ENCODE measurements around the gene SMU1. TPM values are rescaled to one million over a fixed set of nuclear protein-coding genes. Genes with fewer than 3 reads are reported as not detected.
"Not testable (repeated sequence)": the region's sequence is repeated elsewhere in the genome, so short reads cannot be mapped to it uniquely, and the experiment has no call there.

The SMU1 gene
- total RNA-seq, 2 donors from 2014 or later: 14.2 to 16.7 TPM

DNA sequence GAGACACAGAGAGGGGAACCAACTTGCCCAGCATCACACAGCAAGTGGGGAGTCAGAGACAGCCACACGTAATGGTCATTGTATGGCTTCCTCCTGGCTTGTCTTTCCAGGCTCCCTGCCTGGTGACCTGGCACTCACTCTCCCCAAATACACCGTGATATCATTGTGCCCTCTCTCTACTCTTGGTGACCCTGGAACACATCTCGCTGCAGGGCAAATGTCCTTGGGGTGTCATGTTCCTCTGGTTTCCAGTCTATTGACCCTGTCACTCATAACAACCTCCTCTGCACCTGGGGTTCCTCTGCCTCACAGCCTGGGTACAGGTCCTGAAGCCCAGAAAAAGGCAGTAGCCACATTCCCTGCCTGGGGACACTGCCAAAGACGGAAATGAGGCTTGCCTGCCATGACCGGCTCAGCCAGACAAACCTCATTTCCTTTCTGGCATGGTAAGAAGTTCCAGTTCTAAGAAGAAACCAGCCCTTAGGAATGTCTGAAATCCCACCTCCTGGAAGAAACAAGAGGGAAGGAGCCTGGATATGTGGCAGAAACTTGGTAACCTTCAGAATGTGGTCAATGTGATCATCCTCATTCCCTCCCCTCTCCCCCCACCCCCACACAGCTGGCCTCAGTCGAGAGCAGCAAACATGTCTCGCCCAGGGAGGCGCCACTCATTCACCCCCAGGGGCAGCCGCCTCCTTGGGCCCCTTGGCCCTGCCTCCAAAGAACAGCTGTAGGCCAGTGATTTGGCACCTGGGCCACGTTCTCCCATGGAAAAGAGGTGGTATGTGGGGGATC lies 30.6 kb upstream of the SMU1 start:
- DNase-seq: peak; percentile 65
- intact Hi-C loops (cut with DNase I): loop anchor here in 1 of 2 donors (10.0 kb wide), 1 partner anchor 58 kb away; the partner anchor contains the start of gene B4GALT1
- ATAC-seq: peak; percentile 54 to 58

DNA sequence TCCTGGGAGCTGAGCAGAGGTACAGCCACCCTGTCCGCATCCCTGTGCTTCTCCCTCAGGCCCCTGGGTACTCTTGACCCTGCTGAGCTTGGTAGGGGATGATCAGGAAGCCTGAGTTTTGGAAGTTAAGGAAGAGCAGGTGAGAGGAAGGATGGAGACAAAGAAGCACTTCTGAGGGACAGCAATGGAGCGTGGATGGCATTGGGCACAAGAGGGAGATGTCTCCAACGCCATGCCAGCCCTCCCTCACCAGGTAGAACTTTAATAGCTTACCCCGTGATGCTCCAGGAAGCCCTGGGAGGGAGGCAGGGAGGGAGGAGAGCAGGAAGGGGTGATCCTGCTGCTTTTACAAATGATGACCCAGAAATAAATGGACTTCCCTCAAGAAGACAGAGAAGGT lies 29.9 kb upstream of the SMU1 start:
- intact Hi-C loops (cut with DNase I): loop anchor here in 1 of 2 donors (10.0 kb wide), 1 partner anchor 58 kb away; the partner anchor contains the start of gene B4GALT1
- ATAC-seq (peak in 1 of 2 donors; percentile 0), DNase-seq (no peak)

DNA sequence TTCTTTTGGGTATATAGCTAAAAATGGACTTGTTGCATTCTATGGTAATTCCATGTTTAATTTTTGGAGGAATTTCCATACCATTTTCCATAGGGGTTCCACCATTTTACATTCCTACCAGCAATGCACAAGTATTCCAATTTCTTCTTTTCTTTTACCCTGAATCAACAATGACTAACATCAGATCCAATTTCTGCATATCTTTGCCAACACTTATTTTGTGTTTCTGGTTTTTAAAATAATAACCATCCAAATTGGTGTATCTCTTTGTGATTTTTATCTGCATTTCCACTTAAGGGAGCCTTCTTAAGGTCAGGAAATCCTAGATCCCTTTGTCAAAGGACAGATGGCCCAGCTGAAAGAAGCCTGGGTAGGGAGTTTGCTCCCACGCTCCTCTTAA lies 29.5 kb upstream of the SMU1 start:
- intact Hi-C loops (cut with DNase I): loop anchor here in 1 of 2 donors (10.0 kb wide), 1 partner anchor 59 kb away; the partner anchor contains the start of gene B4GALT1
- DNase-seq: no peak
- ATAC-seq: no peak

DNA sequence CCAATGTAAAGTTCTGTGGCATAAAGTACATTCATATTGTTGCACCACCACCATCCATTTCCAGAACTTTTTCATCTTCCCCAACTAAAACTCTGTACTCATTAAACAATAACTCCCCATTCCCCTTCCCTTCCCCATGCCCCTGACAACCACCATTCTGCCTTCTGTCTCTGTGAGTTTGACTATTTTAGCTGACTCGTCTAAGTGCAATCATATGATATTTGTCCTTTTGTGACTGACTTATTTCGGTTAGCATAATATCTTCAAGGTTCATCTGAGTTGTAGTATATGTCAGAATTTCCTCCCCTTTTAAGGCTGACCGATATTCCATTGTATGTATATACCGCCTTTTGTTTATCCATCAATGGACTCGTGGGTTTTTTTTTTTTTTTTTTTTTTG lies 29.0 kb upstream of the SMU1 start:
- ATAC-seq (no peak), DNase-seq (no peak)
- intact Hi-C loops (cut with DNase I): loop anchor here in 1 of 2 donors (10.0 kb wide), 1 partner anchor 59 kb away; the partner anchor contains the start of gene B4GALT1

DNA sequence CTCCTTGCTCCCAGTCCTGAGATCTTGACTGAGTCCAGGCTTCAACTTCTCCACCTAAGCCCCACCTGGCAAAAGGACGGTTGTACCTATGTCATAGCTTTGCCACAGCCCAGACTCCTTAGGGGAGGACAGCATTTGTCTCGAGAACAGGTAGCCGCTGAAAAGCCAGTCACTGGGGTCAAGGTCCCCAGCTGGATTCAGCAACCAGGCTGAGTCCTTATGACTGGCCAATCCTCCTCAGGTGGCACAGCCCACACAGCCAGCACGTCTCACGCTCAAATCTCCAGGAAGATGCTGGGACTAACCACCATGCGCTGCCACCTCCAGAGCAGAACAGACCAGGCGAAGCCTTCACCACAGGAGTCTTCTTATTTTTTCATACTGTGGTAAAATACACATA lies 27.9 kb upstream of the SMU1 start:
- DNase-seq: no peak
- intact Hi-C loops (cut with DNase I): loop anchor here in 1 of 2 donors (10.0 kb wide), 1 partner anchor 60 kb away; the partner anchor contains the start of gene B4GALT1
- no peak for ATAC-seq

DNA sequence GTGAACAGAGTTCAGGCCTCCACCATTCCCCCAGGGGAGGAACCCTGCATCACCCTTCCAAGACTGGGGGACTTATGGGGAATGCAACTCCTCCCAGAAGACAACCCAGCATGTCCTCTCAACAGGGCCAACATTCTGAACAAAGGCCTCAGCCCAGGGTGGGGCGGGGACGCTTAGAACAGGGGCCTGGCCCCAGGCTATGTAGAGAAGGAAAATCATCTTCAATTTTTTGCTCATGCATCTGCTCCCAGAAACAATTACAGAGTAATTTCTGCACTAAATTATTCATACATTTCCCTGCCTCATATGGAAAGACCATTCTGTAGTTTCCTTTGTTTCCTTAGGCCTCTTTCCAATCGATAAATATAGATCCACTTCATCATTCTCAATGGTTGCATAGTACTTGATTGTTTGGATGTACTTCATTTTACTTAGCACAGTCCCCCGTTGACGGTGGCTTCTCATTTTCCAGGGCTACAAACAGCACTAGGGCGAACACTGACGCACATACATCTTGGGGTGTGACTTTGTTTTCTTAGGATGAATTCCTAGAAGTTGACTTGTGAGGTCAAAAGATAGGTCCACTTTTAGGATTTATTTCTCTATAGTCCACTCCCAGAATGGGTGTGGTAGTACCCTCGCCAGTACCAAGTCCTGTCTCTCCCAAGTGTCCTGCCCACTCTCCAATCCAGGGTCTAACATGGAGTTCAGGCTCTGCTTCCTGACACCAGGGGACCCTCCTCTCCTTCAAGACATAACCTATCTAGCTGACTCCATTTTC lies 27.2 kb upstream of the SMU1 start:
- intact Hi-C loops (cut with DNase I): loop anchor here in 1 of 2 donors (10.0 kb wide), 1 partner anchor 61 kb away; the partner anchor contains the start of gene B4GALT1
- no peak for DNase-seq
- no peak for ATAC-seq

DNA sequence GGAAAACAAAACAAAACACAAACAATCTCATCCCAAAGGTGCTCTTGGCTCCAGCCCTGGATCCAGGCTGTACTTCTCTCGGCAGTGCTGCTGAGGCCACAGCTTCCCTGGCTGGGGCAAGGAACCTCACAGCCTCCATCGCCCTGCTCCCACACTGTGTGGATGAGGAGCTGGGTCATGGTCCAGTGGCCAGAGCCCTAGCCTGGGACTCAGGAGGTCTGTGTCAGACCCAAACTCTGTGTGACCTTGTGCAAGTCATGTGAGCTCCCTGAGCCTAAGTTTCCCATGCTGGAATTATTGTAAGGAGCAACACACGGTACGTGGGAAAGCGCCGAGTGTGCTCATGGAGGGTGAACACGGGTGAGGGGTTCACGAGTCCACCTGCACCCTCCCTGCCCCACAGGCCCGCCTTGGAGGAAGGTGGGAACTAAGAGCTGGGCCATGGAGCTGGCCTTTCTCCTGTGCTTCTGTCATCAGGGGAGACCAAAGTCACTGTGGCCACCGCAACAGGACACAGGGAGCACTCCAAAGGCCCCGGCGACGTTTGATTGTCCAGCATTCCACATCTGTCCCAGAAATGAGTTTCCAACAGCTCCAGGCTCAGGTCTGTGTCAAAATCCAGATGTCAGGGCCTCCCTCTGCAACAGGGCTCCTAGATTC lies 26.2 kb upstream of the SMU1 start:
- intact Hi-C loops (cut with DNase I): loop anchor here in 1 of 2 donors (10.0 kb wide), 1 partner anchor 62 kb away; the partner anchor contains the start of gene B4GALT1
- ATAC-seq (no peak), DNase-seq (no peak)

DNA sequence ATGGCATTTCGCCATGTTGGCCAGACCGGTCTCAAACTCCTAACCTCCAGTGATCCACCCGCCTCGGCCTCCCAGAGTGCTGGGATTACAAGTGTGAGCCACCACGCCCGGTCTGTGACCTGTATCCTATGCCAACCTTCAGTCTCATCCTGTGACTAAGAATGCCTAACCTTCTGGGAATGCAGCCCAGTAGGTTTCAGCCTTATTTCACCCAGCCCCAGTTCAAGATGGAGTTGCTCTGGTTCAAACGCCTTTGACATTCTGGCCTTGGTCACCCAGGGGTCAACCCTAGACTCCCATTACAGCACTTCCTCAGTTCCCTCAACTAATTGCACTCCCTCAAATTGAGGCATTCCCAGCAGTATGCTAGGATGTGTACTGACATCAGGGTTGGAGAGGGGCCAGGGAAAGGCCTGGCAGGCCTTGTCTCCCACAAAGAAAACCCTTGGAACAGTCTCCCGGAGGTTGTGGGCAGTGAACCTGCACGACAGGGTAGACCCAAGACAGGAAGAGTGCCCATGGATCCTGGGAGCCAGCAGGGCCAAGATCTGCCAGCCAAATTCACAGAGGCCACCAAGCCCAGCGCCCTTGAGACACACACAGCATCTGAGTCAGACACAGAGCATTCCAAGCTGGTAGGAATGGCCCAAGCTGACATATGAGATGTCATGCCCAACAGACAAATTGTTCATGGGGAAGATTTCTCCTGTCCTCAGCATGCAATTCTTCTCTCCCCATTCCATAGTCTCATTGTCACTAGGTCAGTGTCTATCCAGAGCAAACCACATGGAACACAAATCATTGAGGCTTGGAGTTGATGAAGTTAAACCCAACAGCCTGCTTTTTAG lies 24.9 kb upstream of the SMU1 start:
- intact Hi-C loops (cut with DNase I): loop anchor here in 1 of 2 donors (10.0 kb wide), 1 partner anchor 63 kb away; the partner anchor contains the start of gene B4GALT1
- DNase-seq (peak; percentile 31), ATAC-seq (peak; percentile 13 to 55)

DNA sequence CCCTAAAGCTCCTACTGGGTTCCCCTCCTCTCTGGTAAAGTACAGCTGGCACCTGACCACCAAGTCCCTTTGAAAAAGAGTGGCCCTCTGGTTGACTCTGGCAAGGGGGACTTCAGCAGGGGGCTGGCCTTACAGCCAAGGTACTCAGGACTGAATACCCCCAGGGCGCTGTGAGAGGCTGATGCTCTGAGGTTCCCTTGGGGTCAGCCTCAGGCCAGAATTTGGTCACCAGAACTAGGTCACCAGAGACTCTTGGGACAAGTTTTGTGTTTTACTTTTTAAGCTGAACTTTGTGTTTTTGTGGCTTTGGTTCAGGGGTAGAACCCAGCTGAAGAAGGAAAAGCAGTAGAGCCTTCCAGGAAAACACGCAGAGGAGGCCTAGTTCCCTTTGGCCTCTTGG lies 23.3 kb upstream of the SMU1 start:
- ATAC-seq (no peak), DNase-seq (no peak)
- intact Hi-C loops (cut with DNase I): loop anchor here in 1 of 2 donors (10.0 kb wide), 1 partner anchor 65 kb away; the partner anchor contains the start of gene B4GALT1

DNA sequence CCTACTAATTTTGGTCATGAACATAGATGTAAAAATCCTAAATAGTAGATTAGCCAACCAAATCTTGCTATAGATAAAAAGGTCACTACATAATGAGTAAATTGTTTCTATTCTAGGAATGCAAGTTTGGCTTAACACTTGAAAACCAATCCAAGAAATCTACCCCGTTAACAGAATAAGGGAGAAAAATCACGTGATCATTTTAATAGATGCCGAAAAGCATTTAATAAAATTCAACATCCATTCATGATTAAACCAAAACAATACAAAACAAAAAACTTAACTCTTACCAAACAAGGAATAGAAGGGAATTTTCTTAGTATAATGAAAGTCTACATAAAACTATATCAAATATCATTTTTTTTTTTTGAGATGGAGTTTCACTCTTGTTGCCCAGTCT lies 20.7 kb upstream of the SMU1 start:
- DNase-seq: no peak
- intact Hi-C loops (cut with DNase I): no loop called here
- ATAC-seq: no peak

DNA sequence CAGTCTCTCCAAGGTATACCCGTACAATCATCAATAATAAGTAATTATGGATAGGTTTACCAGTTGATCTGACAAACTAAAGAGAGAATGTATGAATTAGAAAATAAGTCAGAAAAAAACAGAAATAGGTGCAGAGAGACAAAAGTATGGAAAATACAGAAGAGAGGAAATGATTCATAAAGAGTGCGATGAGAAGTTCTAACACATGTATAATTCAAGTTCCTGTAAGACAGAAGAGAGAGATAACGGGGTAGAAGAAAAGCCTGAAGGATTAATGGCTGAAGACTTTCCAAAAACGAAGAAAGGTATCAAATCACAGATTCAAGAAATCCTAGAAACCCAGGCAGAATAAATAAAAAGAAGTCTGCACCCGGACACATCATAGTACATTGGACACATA lies 16.2 kb upstream of the SMU1 start:
- intact Hi-C loops (cut with DNase I): no loop called here
- ATAC-seq: no peak
- no peak for DNase-seq

DNA sequence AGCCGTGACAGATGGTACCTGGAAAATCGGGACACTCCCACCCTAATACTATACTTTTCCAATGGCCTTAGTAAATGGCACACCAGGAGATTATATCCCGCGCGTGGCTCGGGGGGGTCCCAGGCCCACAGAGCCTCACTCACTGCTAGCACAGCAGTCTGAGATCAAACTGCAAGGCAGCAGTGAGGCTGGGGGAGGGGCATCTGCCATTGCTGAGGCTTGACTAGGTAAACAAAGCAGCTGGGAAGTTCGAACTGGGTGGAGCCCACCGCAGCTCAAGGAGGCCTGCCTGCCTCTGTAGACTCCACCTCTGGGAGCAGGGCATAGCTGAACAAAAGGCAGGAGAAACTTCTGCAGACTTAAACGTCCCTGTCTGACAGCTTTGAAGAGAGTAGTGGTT lies 9.2 kb upstream of the SMU1 start:
- DNase-seq; intact Hi-C loops (cut with DNase I); ATAC-seq: not testable (repeated sequence)

DNA sequence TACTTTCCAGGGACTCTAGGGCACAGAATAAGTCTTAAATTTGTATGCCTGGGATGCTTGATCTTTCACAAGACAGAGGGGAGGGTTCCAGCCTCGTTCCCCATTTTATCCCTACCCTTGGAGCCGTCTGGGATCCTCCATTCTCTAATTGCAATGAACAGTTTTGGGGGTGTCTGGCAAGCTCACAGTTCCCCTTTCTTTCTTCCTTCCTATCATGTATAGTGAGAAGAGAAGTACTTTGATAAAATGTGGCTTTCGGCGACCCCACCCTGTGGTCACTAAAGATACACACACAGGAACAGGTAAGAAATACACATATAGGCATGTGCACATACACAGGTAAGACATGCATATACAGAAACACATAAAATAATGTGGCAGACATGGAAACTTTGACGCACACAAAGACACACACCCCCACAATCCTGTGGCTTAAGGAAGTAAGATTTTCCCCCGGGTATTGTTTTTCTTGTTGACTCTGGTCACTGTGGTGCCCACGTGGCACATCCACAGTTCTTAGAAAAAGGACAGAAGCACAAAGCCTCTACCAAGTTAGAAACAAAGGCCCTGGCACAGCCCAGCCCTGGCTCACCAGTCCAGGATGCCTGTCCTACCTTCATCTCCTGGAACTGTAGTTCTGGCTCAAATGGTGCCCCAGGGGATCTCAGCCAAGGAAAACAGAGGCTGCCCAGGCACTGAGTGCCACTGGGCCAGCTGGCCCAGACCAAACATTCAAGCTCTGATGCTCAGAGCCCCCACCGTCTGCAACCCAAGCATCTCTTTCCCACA lies 6.3 kb upstream of the SMU1 start:
- DNase-seq (no peak), ATAC-seq (peak in 1 of 2 donors; percentile 16)

DNA sequence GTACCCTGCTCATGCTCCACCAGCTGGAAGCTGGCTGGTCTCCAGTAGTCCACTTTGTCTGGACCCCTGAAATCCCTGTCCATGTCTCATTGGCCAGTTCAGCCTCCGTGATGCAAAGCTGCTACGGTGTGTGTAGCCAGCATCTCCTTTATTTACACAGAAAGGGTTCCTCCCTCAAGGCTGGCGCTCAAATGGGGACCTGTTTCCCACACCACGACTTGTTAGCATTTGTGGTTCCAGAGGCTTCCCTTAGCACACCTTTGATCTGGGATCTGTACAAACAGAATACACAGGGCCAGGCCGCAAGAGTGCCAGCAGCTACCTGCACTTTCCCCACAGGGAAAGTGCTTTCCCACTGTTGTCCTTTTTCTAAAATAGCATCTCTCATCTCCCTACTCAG lies 5.7 kb upstream of the SMU1 start:
- ATAC-seq (no peak), DNase-seq (no peak)
- intact Hi-C loops (cut with DNase I): loop anchor here (5.0 kb wide), 2 partner anchors 85 to 90 kb away; partner anchors contain the start of gene B4GALT1 (in 1 of the 2)

More for the DNA sequence above, 6.3 kb upstream of the SMU1 start:
- intact Hi-C loops (cut with DNase I): loop anchor here (5.0 kb wide), 2 partner anchors 85 to 90 kb away; partner anchors contain the start of gene B4GALT1 (in 1 of the 2)

DNA sequence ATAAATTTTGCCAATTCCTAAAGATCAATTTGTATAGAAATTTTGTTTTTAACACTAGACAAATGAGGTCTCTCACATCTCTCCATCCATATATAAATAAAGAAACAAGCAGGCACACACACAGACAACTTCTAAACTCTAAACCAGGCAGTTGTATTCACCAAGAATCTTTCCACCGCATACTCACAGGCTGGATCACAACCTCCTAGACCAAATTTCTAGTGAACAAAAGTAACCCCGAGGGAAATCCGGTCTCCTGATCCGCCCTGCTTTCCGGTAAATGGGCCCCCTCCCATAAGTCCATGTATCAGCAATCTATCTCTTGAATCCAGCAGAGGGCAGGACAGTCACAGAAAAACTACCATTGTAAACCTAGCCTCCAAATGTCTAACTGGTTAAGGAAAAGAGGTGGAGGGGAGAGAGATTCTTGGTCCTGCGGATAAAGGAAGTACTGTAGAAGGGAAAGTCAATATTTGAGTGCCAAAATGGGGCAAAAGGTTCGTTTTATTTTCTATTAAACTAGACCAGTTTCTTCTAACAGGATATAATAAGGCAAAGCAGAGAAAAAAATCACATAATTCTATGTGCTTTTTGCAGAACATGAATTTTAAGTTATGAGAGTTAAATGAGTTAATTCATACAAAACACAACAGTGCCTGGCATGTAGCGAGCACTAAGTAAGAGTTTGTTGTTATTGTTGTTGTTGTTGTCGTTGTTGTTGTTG lies 4.8 kb upstream of the SMU1 start:
- intact Hi-C loops (cut with DNase I): loop anchor here (1.0 to 5.0 kb wide), 4 partner anchors 86 to 142 kb away; partner anchors contain the start of gene B4GALT1 (in 1 of the 2)
- DNase-seq: peak; percentile 67
- peak; percentile 56 to 67 for ATAC-seq

DNA sequence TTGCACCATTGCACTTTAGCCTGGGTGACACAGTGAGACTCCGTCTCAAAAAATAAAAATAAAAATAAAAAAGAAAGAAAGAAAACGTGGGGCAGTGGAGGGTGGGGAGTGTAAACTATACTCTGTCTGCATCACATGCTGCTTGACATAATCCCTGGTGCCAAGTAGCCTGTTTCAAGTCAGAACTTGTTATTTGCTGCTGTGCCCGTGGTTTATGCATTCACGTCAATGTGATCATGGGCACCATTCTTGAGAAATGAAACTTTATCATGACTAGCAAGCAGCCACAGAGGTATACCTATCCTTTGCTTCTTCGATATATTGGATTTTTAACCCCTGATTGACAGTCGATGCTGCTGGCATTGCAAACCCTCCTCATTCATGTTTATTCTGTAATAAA lies 4.1 kb upstream of the SMU1 start:
- ATAC-seq (no peak), DNase-seq (no peak)
- intact Hi-C loops (cut with DNase I): loop anchor here (2.0 to 5.0 kb wide), 3 partner anchors 87 to 140 kb away; partner anchors contain the start of gene B4GALT1 (in 1 of the 2)
